GM18951 (cell line): Measurements from ENCODE around the gene C9.
"Not testable (repeated sequence)": the region's sequence is repeated elsewhere in the genome, so short reads cannot be mapped to it uniquely, and the experiment has no call there.

ENCODE experiments used
- POLR2A ChIP-seq: IDR thresholded peaks from 4 replicates; pipeline ENCODE4 v1.6.1; 2011; ENCODE audit warnings: mild to moderate bottlenecking; ENCODE audit not compliant: insufficient read length, insufficient read depth; ENCODE audit errors: extremely low read depth
- in situ Hi-C: fragments of 300-500 bp; cut with MboI; formaldehyde crosslinking; loops from one replicate; pipeline ENCODE4 v1.12.0; 2022; ENCODE audit warnings: low sequenced_read_pairs, mixed read lengths, inconsistent platforms; ENCODE audit not compliant: unreplicated experiment

C9 gene

GRCh38 chr5:39362646-39363045 is 1.6 kb downstream of the C9 start:
- no peak for TF ChIP-seq POLR2A
- in situ Hi-C loops: no loop called here

- no peak for TF ChIP-seq POLR2A
- in situ Hi-C loops: no loop called here
Measured at GRCh38 chr5:39361306-39361705, 3.0 kb downstream of the C9 start.

GRCh38 chr5:39360471-39361111 is 3.7 kb downstream of the C9 start:
- no peak for TF ChIP-seq POLR2A
- in situ Hi-C loops: no loop called here

GRCh38 chr5:39356263-39356662 is 8.0 kb downstream of the C9 start:
- in situ Hi-C loops: no loop called here
- no peak for TF ChIP-seq POLR2A

- no peak for TF ChIP-seq POLR2A
- in situ Hi-C loops: no loop called here
Measured at GRCh38 chr5:39355324-39355723, 9.0 kb downstream of the C9 start.

- in situ Hi-C loops: no loop called here
- TF ChIP-seq POLR2A: no peak
Measured at GRCh38 chr5:39353717-39354399, 10.4 kb downstream of the C9 start.

GRCh38 chr5:39352951-39353350 is 11.3 kb downstream of the C9 start:
- TF ChIP-seq POLR2A: no peak
- in situ Hi-C loops: no loop called here

- TF ChIP-seq POLR2A: no peak
Measured at GRCh38 chr5:39352170-39352569, 12.1 kb downstream of the C9 start.

GRCh38 chr5:39349484-39349883 is 14.8 kb downstream of the C9 start:
- no peak for TF ChIP-seq POLR2A
- in situ Hi-C loops: no loop called here

More at GRCh38 chr5:39352170-39352569, 12.1 kb downstream of the C9 start:
- in situ Hi-C loops: no loop called here

- in situ Hi-C loops: no loop called here
- TF ChIP-seq POLR2A: no peak
Measured at GRCh38 chr5:39342460-39342859, 21.8 kb downstream of the C9 start.

GRCh38 chr5:39341896-39342295 is 22.4 kb downstream of the C9 start:
- TF ChIP-seq POLR2A: no peak
- in situ Hi-C loops: no loop called here

- in situ Hi-C loops: no loop called here
- TF ChIP-seq POLR2A: no peak
Measured at GRCh38 chr5:39340506-39340905, 23.8 kb downstream of the C9 start.

GRCh38 chr5:39337252-39337915 is 26.9 kb downstream of the C9 start:
- in situ Hi-C loops: no loop called here
- TF ChIP-seq POLR2A: no peak

GRCh38 chr5:39334296-39334695 is 30.0 kb downstream of the C9 start:
- in situ Hi-C loops: not testable (repeated sequence)
